Small intestine (tissue), 7 donors: ENCODE data around the gene TFEC. TPM values are rescaled to one million over a fixed set of nuclear protein-coding genes. Genes with fewer than 3 reads are reported as not detected.
"Not testable (repeated sequence)": the region's sequence is repeated elsewhere in the genome, so short reads cannot be mapped to it uniquely, and the experiment has no call there.

Source experiments
- DNase-seq, 2 donors: peaks; one replicate each; pipeline versions ENCODE4 v3.0.0 to v3.0.0-alpha.2; 2013
- FAIRE-seq: peaks from 2 replicates; lab custom pipeline; 2012; peaks lifted over from hg19 to GRCh38; lab: Jason Lieb, UNC
- H3K27ac ChIP-seq, 3 donors: one replicate each; pipeline ENCODE4 v1.5.1; 2013; ENCODE audit warnings: low read length in 2 of 3, mild to moderate bottlenecking in 2 of 3, control low read depth in 1 of 3, inconsistent platforms in 1 of 3, low read depth in 1 of 3, moderate library complexity in 1 of 3
- H3K27me3 ChIP-seq, 3 donors: one replicate each; pipeline ENCODE4 v1.6.1; 2013; ENCODE audit warnings: low read length in 3 of 3, inconsistent platforms in 1 of 3; ENCODE audit not compliant: control insufficient read depth in 3 of 3, insufficient read depth in 3 of 3
- H3K36me3 ChIP-seq, 3 donors: one replicate each; pipeline ENCODE4 v1.6.1; 2013; ENCODE audit warnings: low read length in 3 of 3, inconsistent platforms in 1 of 3, low read depth in 1 of 3, mild to moderate bottlenecking in 1 of 3, moderate library complexity in 1 of 3; ENCODE audit not compliant: control insufficient read depth in 3 of 3, insufficient read depth in 2 of 3
- H3K4me1 ChIP-seq, 3 donors: one replicate each; pipeline ENCODE4 v1.6.1; 2013; ENCODE audit warnings: low read length in 2 of 3, inconsistent platforms in 1 of 3, low read depth in 1 of 3, mild to moderate bottlenecking in 1 of 3, moderate library complexity in 1 of 3; ENCODE audit not compliant: control insufficient read depth in 3 of 3, insufficient read depth in 2 of 3
- H3K4me3 ChIP-seq, 3 donors: one replicate each; pipeline ENCODE4 v1.5.1; 2013; ENCODE audit warnings: low read length in 3 of 3, control low read depth in 1 of 3, inconsistent platforms in 1 of 3, low read depth in 1 of 3, mild to moderate bottlenecking in 1 of 3, moderate library complexity in 1 of 3
- H3K9me3 ChIP-seq, 2 donors: one replicate each; pipeline ENCODE4 v1.6.1; 2013; ENCODE audit warnings: low read depth in 1 of 2, low read length in 1 of 2; ENCODE audit not compliant: control insufficient read depth in 2 of 2, insufficient read depth in 1 of 2
- WGBS, 3 donors: extraction: QIAGEN DNeasy Blood & Tissue Kit; methylation state at CpG; one replicate each; pipeline ENCODE4 v1.1.7; 2013; 5-methylcytosine and 5-hydroxymethylcytosine counted together
- polyA plus RNA-seq, 4 donors: library from polyadenylated mRNA; stranded (reverse) in 3 of 4; unstranded in 1 of 4; fragments of 200-250 nt in 3 of 4; fragments of 120-200 nt in 1 of 4; gene quantifications; one replicate each; pipeline versions ENCODE4 v1.2.1 to v1.2.3, GENCODE V29; 2013
- donor health status: healthy with polysubstance abuse.
- donor health status: control.
- donor health status: control.
- donor health status: Bipolar disorder and iron deficiency.
- donor health status: healthy.

TFEC gene
- polyA plus RNA-seq, 4 donors: 0.82 to 128 (median 7.5) TPM

DNA sequence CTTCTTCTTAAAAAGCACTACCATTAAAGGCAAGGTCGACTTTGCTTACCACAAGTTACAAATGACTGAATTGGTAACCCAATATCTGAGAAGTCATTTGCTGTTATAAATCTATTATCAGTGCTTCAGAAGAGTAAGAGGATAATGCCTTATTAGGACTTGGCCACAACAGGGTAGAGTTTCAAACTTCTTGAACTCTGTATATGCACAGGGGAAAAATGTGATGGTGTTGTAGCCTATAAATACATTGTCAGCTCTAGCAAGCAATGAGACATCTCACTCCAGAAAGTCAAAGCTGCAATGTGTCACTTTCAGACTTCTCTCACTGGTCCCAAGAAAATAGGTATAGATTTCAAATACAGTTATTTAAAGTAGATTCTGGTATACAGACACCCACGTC lies 9.3 kb downstream of the TFEC start:
- Histone ChIP-seq H3K36me3 (no peaks in the 10 kb centered on the region), H3K9me3 (no peaks in the 10 kb centered on the region), H3K4me3 (no peak overlapping the region), H3K27ac (no peak overlapping the region), H3K4me1 (peaks cover 0 to 12% (median 0%) of the 10 kb centered on the region in 3 donors), H3K27me3 (no peaks in the 10 kb centered on the region)
- 50 to 61% (median 60%) methylated on average over 2 of the region's 2 CpGs for WGBS, 3 donors
- no peak for FAIRE-seq
- no peak for DNase-seq

DNA sequence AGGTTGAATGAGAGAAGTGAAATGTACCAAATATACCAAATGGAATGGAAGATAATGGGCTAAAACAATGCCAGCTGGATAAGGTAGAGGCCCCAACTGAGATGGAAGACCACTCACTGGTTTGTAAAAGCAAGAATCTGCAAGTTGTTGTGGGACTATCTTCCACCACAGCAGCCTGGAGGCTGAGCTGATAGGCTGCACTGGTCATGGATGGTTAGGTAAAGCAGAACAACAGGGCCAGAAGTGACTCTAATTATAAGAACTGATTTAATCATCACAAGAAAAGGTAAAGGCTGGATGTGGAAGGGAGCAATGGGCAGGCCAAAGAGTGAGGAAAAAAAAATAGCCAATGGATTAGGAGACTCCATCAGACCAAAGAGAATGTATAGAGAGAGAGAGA lies 11.8 kb downstream of the TFEC start:
- Histone ChIP-seq H3K36me3 (no peaks in the 10 kb centered on the region), H3K9me3 (no peaks in the 10 kb centered on the region), H3K4me1 (no peaks in the 10 kb centered on the region), H3K27ac (no peak overlapping the region), H3K27me3 (no peaks in the 10 kb centered on the region), H3K4me3 (no peak overlapping the region)
- no peak for DNase-seq
- no peak for FAIRE-seq

DNA sequence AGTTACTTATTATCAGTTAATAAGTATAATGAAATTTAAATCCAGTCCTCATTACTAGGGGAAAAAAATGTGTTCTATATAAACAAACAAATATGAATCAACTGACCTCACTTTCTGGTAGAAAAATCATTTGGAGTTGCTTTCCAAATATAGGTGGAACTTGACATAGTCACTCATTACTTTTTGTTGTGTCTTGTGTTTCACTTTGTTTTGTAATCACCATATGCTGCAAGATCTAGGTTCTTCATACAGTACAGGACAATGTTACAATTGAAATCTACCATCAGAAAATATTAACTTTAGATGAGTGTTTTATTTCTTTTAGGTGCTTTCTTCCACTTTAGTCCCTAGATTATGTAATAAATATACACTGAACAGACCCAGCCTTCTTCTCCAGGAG lies 16.9 kb downstream of the TFEC start:
- no peaks in the 10 kb centered on the region for H3K27me3 ChIP-seq
- FAIRE-seq (no peak), DNase-seq (no peak)
- H3K27ac ChIP-seq: no peak overlapping the region
- H3K36me3 ChIP-seq: no peaks in the 10 kb centered on the region
- no peak overlapping the region for H3K4me3 ChIP-seq
- no peaks in the 10 kb centered on the region for H3K4me1 ChIP-seq
- peaks cover 0 to 3% of the 10 kb centered on the region in 2 donors for H3K9me3 ChIP-seq

DNA sequence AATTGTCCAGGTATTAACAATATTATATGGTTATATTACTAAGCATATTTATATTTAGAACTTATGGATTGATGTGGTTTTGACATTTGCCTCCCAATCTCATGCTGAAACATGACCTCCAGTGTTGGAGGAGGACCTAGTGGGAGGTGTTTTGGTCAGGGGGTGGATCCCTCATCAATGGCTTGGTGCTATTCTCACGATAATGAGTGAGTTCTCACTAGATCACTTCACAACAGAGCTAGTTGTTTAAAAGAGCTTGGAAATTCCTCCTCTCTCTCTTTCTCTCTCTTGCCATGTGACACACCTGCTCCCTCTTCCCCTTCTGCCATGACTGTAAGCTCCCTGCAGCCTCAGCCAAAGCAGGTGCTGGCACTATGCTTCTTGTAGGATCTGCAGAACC lies 19.0 kb downstream of the TFEC start:
- peaks cover 0 to 6% of the 10 kb centered on the region in 2 donors for H3K9me3 ChIP-seq
- WGBS, 3 donors: 0% methylated on average over 1 of the region's 1 CpG
- FAIRE-seq: no peak
- H3K27me3 ChIP-seq: no peaks in the 10 kb centered on the region
- H3K36me3 ChIP-seq: no peaks in the 10 kb centered on the region
- no peak overlapping the region for H3K4me3 ChIP-seq
- H3K27ac ChIP-seq: no peak overlapping the region
- H3K4me1 ChIP-seq: no peaks in the 10 kb centered on the region
- no peak for DNase-seq

DNA sequence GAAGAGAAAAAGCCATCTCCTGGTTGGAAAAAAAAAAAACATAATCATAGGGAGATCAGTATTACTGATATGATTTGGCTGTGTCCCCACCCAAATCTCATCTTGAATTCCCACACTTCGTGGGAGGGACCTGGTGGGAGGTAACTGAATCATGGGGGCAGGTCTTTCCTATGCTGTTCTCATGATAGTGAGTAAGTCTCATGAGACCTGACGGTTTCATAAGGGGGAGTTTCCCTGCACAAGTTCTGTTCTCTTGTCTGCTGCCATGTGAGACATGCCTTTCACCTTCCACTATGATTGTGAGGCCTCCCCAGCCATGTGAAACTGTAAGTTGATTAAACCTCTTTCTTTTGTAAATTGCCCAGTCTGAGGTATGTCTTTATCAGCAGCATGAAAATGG lies 25.8 kb downstream of the TFEC start:
- not testable (repeated sequence) for H3K4me1 ChIP-seq, H3K27me3 ChIP-seq, H3K4me3 ChIP-seq, DNase-seq, H3K36me3 ChIP-seq, FAIRE-seq, H3K27ac ChIP-seq
- 50 to 78% (median 61%) methylated on average over 2 of the region's 2 CpGs for WGBS, 3 donors
- H3K9me3 ChIP-seq: peaks cover 0 to 22% of the 10 kb centered on the region in 2 donors

DNA sequence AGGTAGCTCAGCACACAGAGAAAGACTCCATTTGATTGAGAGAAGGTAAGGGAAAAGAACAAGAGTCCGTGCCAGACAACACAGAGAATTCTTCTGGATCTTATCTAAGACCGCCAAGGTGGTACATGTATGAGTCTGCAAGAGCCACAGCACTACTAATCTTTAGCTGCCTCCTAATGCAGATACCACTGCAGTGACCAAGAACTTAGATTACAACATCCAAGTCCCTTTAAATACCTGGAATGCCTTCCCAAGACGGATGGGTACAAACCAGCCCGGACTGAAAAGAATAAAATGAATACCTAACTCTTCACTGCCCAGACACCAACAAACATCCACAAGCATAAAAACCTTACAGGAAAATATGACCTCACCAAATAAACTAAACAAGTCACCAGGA lies 33.3 kb downstream of the TFEC start:
- Histone ChIP-seq H3K4me3 (no peak overlapping the region), H3K27me3 (no peaks in the 10 kb centered on the region), H3K9me3 (peaks cover 0 to 10% of the 10 kb centered on the region in 2 donors), H3K27ac (no peak overlapping the region), H3K36me3 (no peaks in the 10 kb centered on the region), H3K4me1 (no peaks in the 10 kb centered on the region)
- DNase-seq (no peak), FAIRE-seq (no peak)
- WGBS, 3 donors: 86 to 92% (median 86%) methylated on average over 4 of the region's 4 CpGs

DNA sequence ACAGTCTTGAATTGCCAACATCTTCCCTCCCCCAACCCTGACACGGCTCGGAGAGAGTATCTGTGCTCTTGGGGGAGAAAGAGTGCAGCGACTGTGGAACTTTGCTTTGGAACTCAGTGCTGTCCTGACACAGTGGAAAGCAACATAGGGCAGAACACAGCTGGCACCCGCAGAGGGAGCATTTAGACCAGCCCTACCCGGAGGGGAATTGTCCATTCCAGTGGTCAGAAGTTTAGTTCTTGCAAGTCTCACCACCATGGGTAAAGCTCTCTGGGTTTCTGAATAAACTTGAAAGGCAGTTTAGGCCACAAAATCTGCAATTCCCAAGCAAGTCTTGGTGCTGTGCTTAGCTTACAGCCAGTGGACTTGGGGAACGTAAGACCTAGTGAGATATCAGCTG lies 34.9 kb downstream of the TFEC start:
- WGBS, 3 donors: 93 to 94% (median 94%) methylated on average over 6 of the region's 6 CpGs
- Histone ChIP-seq H3K36me3 (no peaks in the 10 kb centered on the region), H3K4me3 (no peak overlapping the region), H3K9me3 (peaks cover 0 to 10% of the 10 kb centered on the region in 2 donors), H3K4me1 (no peaks in the 10 kb centered on the region), H3K27me3 (no peaks in the 10 kb centered on the region), H3K27ac (no peak overlapping the region)
- no peak for DNase-seq
- no peak for FAIRE-seq

DNA sequence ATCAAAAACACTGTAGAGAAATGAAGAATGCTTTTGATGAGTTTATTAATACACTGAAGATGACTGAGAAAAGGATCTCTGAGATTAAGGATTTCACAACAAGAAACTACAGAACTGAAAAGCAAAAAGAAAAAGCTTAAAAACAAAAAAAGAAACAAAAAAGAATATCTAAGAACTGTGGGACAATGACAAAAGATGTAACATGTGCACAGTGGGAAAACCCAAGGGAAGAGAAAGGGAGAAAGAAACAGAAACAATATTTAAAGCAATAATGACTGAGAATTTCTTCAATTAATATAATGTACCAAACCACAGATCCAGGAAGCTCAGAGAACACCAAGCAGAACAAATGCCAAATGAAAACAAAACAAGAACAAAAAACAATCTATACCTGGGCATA lies 42.2 kb downstream of the TFEC start:
- no peaks in the 10 kb centered on the region for H3K27me3 ChIP-seq
- FAIRE-seq: no peak
- H3K4me1 ChIP-seq: no peaks in the 10 kb centered on the region
- no peak for DNase-seq
- H3K4me3 ChIP-seq: no peak overlapping the region
- no peak overlapping the region for H3K27ac ChIP-seq
- H3K9me3 ChIP-seq: no peaks in the 10 kb centered on the region
- H3K36me3 ChIP-seq: no peaks in the 10 kb centered on the region

DNA sequence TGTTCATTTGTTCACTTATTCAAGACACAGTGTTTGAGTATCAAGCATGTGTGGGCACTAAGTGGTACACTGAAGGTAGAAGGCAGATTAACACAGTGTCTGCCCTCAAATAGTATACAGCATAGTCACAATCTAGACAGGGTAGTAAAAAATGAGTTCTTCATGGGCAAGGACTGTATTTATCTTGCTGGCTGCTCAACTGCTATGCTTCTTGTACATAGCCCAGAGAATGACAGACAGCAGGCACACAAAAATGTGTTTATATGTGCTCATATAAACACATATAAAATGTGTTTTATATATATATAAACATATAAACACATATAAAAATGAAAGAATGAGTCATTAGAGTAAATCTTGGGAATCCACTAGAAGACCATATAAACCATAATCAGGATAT lies 43.1 kb downstream of the TFEC start:
- Histone ChIP-seq H3K4me1 (no peaks in the 10 kb centered on the region), H3K4me3 (no peak overlapping the region), H3K36me3 (no peaks in the 10 kb centered on the region), H3K27ac (no peak overlapping the region), H3K9me3 (no peaks in the 10 kb centered on the region), H3K27me3 (no peaks in the 10 kb centered on the region)
- no peak for DNase-seq
- no peak for FAIRE-seq
